Epithelial cell of proximal tubule (primary cell): ENCODE results near the gene ATL3. TPM values are rescaled to one million over a fixed set of nuclear protein-coding genes. Genes with fewer than 3 reads are reported as not detected.
"Not testable (repeated sequence)": the region's sequence is repeated elsewhere in the genome, so short reads cannot be mapped to it uniquely, and the experiment has no call there.

ENCODE experiments used
- DNase-seq: peaks from one replicate; pipeline ENCODE4 v3.0.0-alpha.2; 2011; ENCODE audit warnings: low read depth
- H3K4me3 ChIP-seq: 2 replicates; pipeline ENCODE4 v1.5.1; 2011; ENCODE audit warnings: low read depth, mild to moderate bottlenecking, low read length
- total RNA-seq: library from RNA; depleted of rRNA; stranded (reverse); fragments of >200 nt; gene quantifications from 2 replicates; pipeline ENCODE4 v1.2.3, GENCODE V29; 2015
- TF ChIP-seq, protein P1 (sequence below): conservative IDR thresholded peaks from 2 replicates; pipeline ENCODE4 v1.5.1; 2012; ENCODE audit warnings: low read depth, mild to moderate bottlenecking, low read length

ATL3 gene
- total RNA-seq, 1 donor from 2014 or later, result 32.3 TPM

- TF ChIP-seq, protein P1, sequence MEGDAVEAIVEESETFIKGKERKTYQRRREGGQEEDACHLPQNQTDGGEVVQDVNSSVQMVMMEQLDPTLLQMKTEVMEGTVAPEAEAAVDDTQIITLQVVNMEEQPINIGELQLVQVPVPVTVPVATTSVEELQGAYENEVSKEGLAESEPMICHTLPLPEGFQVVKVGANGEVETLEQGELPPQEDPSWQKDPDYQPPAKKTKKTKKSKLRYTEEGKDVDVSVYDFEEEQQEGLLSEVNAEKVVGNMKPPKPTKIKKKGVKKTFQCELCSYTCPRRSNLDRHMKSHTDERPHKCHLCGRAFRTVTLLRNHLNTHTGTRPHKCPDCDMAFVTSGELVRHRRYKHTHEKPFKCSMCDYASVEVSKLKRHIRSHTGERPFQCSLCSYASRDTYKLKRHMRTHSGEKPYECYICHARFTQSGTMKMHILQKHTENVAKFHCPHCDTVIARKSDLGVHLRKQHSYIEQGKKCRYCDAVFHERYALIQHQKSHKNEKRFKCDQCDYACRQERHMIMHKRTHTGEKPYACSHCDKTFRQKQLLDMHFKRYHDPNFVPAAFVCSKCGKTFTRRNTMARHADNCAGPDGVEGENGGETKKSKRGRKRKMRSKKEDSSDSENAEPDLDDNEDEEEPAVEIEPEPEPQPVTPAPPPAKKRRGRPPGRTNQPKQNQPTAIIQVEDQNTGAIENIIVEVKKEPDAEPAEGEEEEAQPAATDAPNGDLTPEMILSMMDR, result no peak
- no peak overlapping the region for H3K4me3 ChIP-seq
- no peak for DNase-seq
These were observed 50.1 kb downstream of the ATL3 start for GRCh38 chr11:63621071-63621470.

- TF ChIP-seq, protein P1, result no peak
- H3K4me3 ChIP-seq, result no peak overlapping the region
- no peak for DNase-seq
These were observed 51.2 kb downstream of the ATL3 start for GRCh38 chr11:63619967-63620366.

DNA sequence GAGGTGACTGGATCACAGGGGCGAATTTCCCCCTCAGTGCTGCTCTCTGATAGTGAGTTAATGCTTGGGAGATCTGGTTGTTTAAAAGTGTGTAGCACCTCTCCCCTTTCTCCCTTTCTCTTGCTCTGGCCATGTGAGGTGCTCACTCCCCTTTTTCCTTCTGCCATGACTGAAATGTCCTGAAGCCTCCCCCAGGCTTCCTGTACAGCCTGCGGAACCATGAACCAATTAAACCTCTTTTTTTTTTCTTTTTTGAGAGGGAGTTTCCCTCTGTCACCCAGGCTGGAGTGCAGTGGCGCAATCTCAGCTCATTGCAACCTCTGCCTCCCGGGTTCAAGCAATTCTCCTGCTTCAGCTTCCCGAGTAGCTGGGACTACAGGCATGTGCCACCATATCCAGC is 53.5 kb downstream of the ATL3 start:
- not testable (repeated sequence) for DNase-seq, H3K4me3 ChIP-seq

DNA sequence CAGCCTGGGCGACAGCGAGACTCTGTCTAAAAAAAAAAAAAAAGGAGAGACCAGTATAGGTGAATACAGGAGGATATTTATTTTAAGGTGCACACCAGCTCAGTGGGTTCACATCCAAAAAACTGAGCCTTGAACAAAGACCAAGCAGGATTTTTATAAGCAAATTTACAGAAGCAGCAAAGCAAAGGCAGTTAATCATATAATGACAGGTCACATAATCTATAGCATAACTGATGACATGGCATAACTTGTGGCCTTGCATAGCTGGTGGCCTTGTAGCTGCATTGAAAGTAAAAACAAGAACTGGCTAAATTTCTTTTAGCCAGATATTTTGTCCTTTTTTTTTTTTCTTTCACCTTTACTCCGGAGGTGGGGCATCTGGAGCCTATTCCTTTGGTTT is 54.2 kb downstream of the ATL3 start:
- H3K4me3 ChIP-seq, result no peak overlapping the region
- TF ChIP-seq, protein P1, result no peak
- no peak for DNase-seq

DNA sequence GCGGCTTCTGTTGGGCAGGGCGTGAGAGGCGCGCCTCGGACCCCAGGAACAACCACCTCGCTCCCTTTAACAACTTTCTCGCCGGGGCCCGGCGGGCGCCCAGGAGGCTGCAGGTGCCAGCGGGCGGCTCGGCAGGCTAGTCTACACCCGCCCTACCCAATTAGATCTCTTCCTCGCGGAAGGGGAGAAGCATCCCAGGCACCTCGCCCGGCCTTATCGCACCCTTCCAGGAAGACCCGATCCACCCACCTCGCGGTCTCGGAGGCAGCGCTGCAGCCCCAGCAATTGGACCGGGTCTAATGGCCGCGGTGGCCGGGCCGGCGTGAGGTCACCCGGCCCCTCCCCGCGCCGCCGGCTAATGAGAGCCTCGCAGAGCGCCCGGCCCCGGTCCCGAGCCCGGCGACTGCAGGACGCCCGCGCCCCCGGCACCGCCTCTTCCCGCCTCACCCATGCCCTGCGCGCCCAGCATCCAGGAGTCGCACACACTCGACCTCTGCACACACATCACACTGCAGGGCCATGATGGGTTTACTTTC is 57.0 kb downstream of the ATL3 start, which contains the start of gene PLAAT3:
PLAAT3 (minus strand) TSS at position 298 of the 536 bp plus-strand sequence. CDS start 419 bp downstream, outside the sequence.
- TF ChIP-seq, protein P1, result no peak
- DNase-seq, result no peak
- peak within 1 kb of the TSS; percentile 91 for H3K4me3 ChIP-seq

GRCh38 chr11:63613517-63614135 is 57.5 kb downstream of the ATL3 start:
- TF ChIP-seq, protein P1, result no peak
- no peak for DNase-seq
- H3K4me3 ChIP-seq, result peak overlapping the region; percentile 91

DNA sequence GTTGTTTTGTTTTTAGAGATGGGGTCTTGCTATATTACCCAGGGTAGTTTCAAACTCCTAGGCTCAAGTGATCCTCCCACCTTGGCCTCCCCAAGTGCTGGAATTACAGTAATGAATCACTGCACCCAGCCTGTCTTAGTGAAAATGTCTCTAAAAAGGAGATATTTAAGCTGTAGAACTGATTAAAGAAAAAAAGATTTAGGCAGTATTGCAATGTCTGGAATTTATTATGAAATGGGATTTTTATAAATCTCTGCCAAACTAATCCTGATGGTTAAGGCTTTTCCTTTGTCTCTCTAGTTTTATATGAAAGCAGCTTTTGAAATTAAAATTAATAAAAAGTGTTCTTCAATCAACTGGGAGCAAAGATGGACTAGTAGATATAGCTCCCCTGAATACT is 59.0 kb downstream of the ATL3 start:
- TF ChIP-seq, protein P1, result no peak
- H3K4me3 ChIP-seq, result peak overlapping the region; percentile 91
- no peak for DNase-seq
